T-helper 17 cell (primary cell): ENCODE data around the gene C6orf120. TPM values are rescaled to one million over a fixed set of nuclear protein-coding genes. Genes with fewer than 3 reads are reported as not detected.

Experiments
- ATAC-seq: fragments of 150-1000 bp; cut with Tn5 transposase; 2 replicates; pipeline ENCODE4 v1.10.0; 2021; ENCODE audit warnings: mild to moderate bottlenecking, moderate library complexity
- DNase-seq, 3 donors: peaks; one replicate each; pipeline versions ENCODE4 v3.0.0 to v3.0.0-alpha.2; 2020 to 2021
- H3K9me3 ChIP-seq: one replicate; pipeline ENCODE4 v1.7.0; 2013; ENCODE audit warnings: low read length, mild to moderate bottlenecking; ENCODE audit not compliant: control insufficient read depth, poor library complexity, severe bottlenecking
- H3K27ac Mint-ChIP-seq: one replicate; pipeline ENCODE4 v1.8.0; 2022; ENCODE audit warnings: mild to moderate bottlenecking, moderate library complexity, mixed read lengths
- H3K27me3 Mint-ChIP-seq: one replicate; pipeline ENCODE4 v1.8.0; 2022; ENCODE audit warnings: mixed read lengths
- H3K36me3 Mint-ChIP-seq: one replicate; pipeline ENCODE4 v1.8.0; 2022; ENCODE audit warnings: low read depth, mixed read lengths
- H3K4me1 Mint-ChIP-seq: one replicate; pipeline ENCODE4 v1.8.0; 2022; ENCODE audit warnings: mild to moderate bottlenecking, mixed read lengths
- H3K4me3 Mint-ChIP-seq: one replicate; pipeline ENCODE4 v1.8.0; 2022; ENCODE audit warnings: mild to moderate bottlenecking, moderate library complexity, mixed read lengths
- total RNA-seq, 4 donors: library from RNA in 2 of 4; stranded (reverse) in 2 of 4; gene quantifications; one replicate each; pipeline ENCODE4 v1.2.3 and lab custom pipeline; 2022 to 2026

The C6orf120 gene
- total RNA-seq, 2 donors from 2014 or later: 16.3 to 17.8 TPM

GRCh38 chr6:169666441-169666840, 35.5 kb upstream of the C6orf120 start:
- ATAC-seq: no peak
- peaks cover 14% of the 10 kb centered on the region for H3K36me3 Mint-ChIP-seq

GRCh38 chr6:169667716-169668115, 34.2 kb upstream of the C6orf120 start:
- Mint-ChIP-seq H3K27me3 (no peaks in the 10 kb centered on the region), H3K4me3 (no peak overlapping the region), H3K36me3 (peaks cover 19% of the 10 kb centered on the region), H3K4me1 (peaks cover 6% of the 10 kb centered on the region), H3K27ac (no peak overlapping the region)
- H3K9me3 ChIP-seq: no peaks in the 10 kb centered on the region
- DNase-seq: no peak
- ATAC-seq: no peak

More at GRCh38 chr6:169666441-169666840, 35.5 kb upstream of the C6orf120 start:
- no peaks in the 10 kb centered on the region for H3K9me3 ChIP-seq
- no peak overlapping the region for H3K4me3 Mint-ChIP-seq
- peaks cover 3% of the 10 kb centered on the region for H3K4me1 Mint-ChIP-seq
- H3K27ac Mint-ChIP-seq: no peak overlapping the region
- H3K27me3 Mint-ChIP-seq: no peaks in the 10 kb centered on the region
- DNase-seq: no peak

- H3K27me3 Mint-ChIP-seq: no peaks in the 10 kb centered on the region
- DNase-seq (no peak), ATAC-seq (no peak)
- no peaks in the 10 kb centered on the region for H3K9me3 ChIP-seq
- H3K36me3 Mint-ChIP-seq: peaks cover 19% of the 10 kb centered on the region
- peaks cover 8% of the 10 kb centered on the region for H3K4me1 Mint-ChIP-seq
- H3K4me3 Mint-ChIP-seq: no peak overlapping the region
- H3K27ac Mint-ChIP-seq: no peak overlapping the region
These were observed 33.6 kb upstream of the C6orf120 start for GRCh38 chr6:169668203-169668847.

- Mint-ChIP-seq H3K4me3 (no peak overlapping the region), H3K27me3 (no peaks in the 10 kb centered on the region), H3K27ac (peak overlapping the region; percentile 76), H3K4me1 (peaks cover 5% of the 10 kb centered on the region), H3K36me3 (peaks cover 16% of the 10 kb centered on the region)
- DNase-seq (no peak), ATAC-seq (no peak)
- no peaks in the 10 kb centered on the region for H3K9me3 ChIP-seq
These were observed 32.8 kb upstream of the C6orf120 start for GRCh38 chr6:169669147-169669546.

- no peaks in the 10 kb centered on the region for H3K9me3 ChIP-seq
- H3K27me3 Mint-ChIP-seq: no peaks in the 10 kb centered on the region
- H3K27ac Mint-ChIP-seq: peak overlapping the region; percentile 76
- ATAC-seq: no peak
- no peak overlapping the region for H3K4me3 Mint-ChIP-seq
- no peak for DNase-seq
- H3K4me1 Mint-ChIP-seq: peaks cover 5% of the 10 kb centered on the region
- peaks cover 15% of the 10 kb centered on the region for H3K36me3 Mint-ChIP-seq
These were observed 32.0 kb upstream of the C6orf120 start for GRCh38 chr6:169669889-169670288.

DNA sequence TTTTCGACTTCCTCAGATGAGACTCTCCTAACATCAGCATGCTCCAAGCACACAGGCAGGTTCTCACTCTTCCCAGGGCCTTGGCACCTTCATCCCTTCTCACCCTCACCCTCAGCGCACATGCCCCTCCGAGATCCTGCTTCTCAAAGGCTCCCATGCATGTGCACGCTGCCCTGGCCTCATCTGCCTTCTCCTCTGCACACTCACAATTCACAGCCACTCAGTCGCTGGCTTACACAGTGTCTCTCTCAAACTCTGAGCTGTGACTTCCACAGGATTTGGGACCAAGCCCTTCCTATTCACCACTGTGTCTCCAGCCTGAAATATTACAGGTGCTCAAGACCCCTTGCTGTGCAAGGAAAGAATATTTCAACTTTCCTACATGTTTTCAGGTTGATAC, 30.4 kb upstream of the C6orf120 start:
- Mint-ChIP-seq H3K4me1 (peaks cover 5% of the 10 kb centered on the region), H3K4me3 (no peak overlapping the region), H3K27me3 (no peaks in the 10 kb centered on the region), H3K27ac (peak overlapping the region; percentile 81), H3K36me3 (peaks cover 15% of the 10 kb centered on the region)
- DNase-seq (no peak), ATAC-seq (no peak)
- no peaks in the 10 kb centered on the region for H3K9me3 ChIP-seq

DNA sequence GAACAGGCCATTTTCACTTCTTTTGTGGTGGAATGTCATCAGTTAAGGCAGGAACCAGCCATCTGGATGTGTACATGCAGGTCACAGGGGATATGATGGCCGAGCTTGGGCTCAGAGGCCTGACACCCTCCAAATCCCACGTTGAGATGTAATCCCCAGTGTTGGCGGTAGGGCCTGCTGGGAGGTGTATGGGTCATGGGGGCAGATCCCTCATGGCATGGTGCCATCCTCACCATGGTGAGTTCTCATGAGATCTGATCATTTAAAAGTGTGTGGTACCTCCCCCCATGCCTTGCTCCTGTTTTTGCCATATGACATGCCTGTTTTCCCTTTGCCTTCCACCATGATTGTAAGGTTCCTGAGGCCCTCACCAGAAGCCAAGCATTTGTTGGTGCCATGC, 26.9 kb upstream of the C6orf120 start:
- no peaks in the 10 kb centered on the region for H3K9me3 ChIP-seq
- DNase-seq (no peak), ATAC-seq (no peak)
- Mint-ChIP-seq H3K27me3 (no peaks in the 10 kb centered on the region), H3K36me3 (peaks cover 14% of the 10 kb centered on the region), H3K27ac (no peak overlapping the region), H3K4me1 (peaks cover 5% of the 10 kb centered on the region), H3K4me3 (no peak overlapping the region)

DNA sequence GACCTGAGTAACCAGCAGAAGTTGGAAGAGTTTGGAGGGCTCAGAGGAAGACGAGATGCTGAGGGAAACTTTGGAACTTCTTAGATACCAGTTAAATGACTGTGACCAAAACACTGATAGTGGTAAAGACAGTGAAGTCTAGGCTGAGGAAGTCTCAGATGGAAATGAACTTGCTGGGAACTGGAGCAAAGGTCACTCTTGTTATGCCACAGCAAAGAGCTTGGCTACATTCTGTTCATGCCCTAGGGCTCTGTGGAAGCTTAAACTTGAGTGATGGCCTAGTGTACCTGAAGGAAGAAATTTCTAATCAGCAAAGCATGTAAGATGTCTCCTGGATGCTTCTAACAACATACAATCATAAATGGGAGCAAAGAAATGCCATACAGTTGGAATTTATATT, 24.8 kb upstream of the C6orf120 start:
- no peaks in the 10 kb centered on the region for H3K27me3 Mint-ChIP-seq
- ATAC-seq (no peak), DNase-seq (no peak)
- no peaks in the 10 kb centered on the region for H3K9me3 ChIP-seq
- H3K36me3 Mint-ChIP-seq: peaks cover 12% of the 10 kb centered on the region
- peak overlapping the region; percentile 43 for H3K27ac Mint-ChIP-seq
- no peak overlapping the region for H3K4me3 Mint-ChIP-seq
- peaks cover 5% of the 10 kb centered on the region for H3K4me1 Mint-ChIP-seq

DNA sequence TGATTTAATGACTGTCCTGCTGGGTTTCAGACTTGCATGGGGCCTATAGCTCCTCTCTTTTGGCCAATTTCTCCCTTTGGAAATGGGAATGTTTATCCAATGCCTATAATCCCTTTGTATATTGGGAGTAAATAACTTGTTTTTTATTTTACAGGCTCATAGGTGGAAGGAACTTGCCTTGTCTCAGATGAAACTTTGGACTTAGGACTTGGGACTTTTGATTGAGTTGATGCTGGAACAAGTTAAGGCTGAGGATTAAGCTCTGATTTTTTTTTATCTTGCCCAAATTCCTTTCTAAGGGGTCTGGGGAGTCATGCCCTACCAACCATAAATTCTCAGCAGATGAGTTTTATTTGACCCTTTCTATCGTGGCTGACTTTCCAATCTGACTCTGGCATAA, 23.6 kb upstream of the C6orf120 start:
- DNase-seq: no peak
- ATAC-seq: no peak
- no peaks in the 10 kb centered on the region for H3K4me1 Mint-ChIP-seq
- peaks cover 9% of the 10 kb centered on the region for H3K36me3 Mint-ChIP-seq
- H3K9me3 ChIP-seq: no peaks in the 10 kb centered on the region
- no peaks in the 10 kb centered on the region for H3K27me3 Mint-ChIP-seq
- H3K4me3 Mint-ChIP-seq: no peak overlapping the region
- no peak overlapping the region for H3K27ac Mint-ChIP-seq

GRCh38 chr6:169684056-169684455, 17.9 kb upstream of the C6orf120 start:
- H3K9me3 ChIP-seq: no peaks in the 10 kb centered on the region
- H3K4me3 Mint-ChIP-seq: no peak overlapping the region
- H3K36me3 Mint-ChIP-seq: peaks cover 10% of the 10 kb centered on the region
- no peak overlapping the region for H3K27ac Mint-ChIP-seq
- no peaks in the 10 kb centered on the region for H3K27me3 Mint-ChIP-seq
- no peak for ATAC-seq
- H3K4me1 Mint-ChIP-seq: no peaks in the 10 kb centered on the region
- DNase-seq: no peak

DNA sequence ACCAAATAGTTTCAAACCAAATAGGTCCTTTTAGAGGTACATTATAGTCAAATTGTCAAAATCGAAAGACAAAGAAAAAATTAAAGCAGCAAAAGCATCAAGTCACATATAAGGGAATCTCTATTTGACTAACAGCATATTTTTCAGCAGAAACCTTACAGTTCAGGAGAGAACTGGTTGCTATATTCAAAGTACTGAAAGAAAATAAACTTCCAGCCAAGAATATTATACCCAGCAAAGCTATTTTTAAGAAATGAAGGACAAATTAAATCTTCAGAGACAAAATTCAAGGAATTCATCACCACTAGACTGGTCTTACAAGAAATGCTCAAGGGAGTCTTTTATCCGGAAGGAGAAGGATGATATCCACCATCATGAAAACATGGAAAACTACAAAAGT, 16.1 kb upstream of the C6orf120 start:
- ATAC-seq: no peak
- no peaks in the 10 kb centered on the region for H3K9me3 ChIP-seq
- H3K36me3 Mint-ChIP-seq: peaks cover 10% of the 10 kb centered on the region
- no peak overlapping the region for H3K27ac Mint-ChIP-seq
- no peaks in the 10 kb centered on the region for H3K4me1 Mint-ChIP-seq
- H3K27me3 Mint-ChIP-seq: no peaks in the 10 kb centered on the region
- no peak overlapping the region for H3K4me3 Mint-ChIP-seq
- no peak for DNase-seq

GRCh38 chr6:169689287-169689686, 12.6 kb upstream of the C6orf120 start:
- H3K27ac Mint-ChIP-seq: no peak overlapping the region
- H3K36me3 Mint-ChIP-seq: peaks cover 7% of the 10 kb centered on the region
- DNase-seq: no peak

GRCh38 chr6:169691260-169691659, 10.7 kb upstream of the C6orf120 start:
- Mint-ChIP-seq H3K4me3 (no peak overlapping the region), H3K36me3 (peaks cover 4% of the 10 kb centered on the region)

More at GRCh38 chr6:169689287-169689686, 12.6 kb upstream of the C6orf120 start:
- no peaks in the 10 kb centered on the region for H3K9me3 ChIP-seq
- no peaks in the 10 kb centered on the region for H3K27me3 Mint-ChIP-seq
- H3K4me3 Mint-ChIP-seq: no peak overlapping the region
- H3K4me1 Mint-ChIP-seq: no peaks in the 10 kb centered on the region
- no peak for ATAC-seq

GRCh38 chr6:169692516-169692915, 9.4 kb upstream of the C6orf120 start:
- Mint-ChIP-seq H3K4me3 (no peak overlapping the region), H3K27ac (no peak overlapping the region), H3K4me1 (no peaks in the 10 kb centered on the region), H3K27me3 (no peaks in the 10 kb centered on the region), H3K36me3 (peaks cover 4% of the 10 kb centered on the region)
- ATAC-seq (no peak), DNase-seq (no peak)
- no peaks in the 10 kb centered on the region for H3K9me3 ChIP-seq

More at GRCh38 chr6:169691260-169691659, 10.7 kb upstream of the C6orf120 start:
- DNase-seq (no peak), ATAC-seq (no peak)
- no peaks in the 10 kb centered on the region for H3K9me3 ChIP-seq
- Mint-ChIP-seq H3K27me3 (no peaks in the 10 kb centered on the region), H3K4me1 (no peaks in the 10 kb centered on the region), H3K27ac (no peak overlapping the region)
